Esophagus (tissue), 2 donors: ENCODE data around the gene LAYN. TPM values are rescaled to one million over a fixed set of nuclear protein-coding genes. Genes with fewer than 3 reads are reported as not detected.

Experiments
- H3K27ac ChIP-seq, 2 donors: one replicate each; pipeline ENCODE4 v1.5.1; 2013; ENCODE audit warnings: low read depth in 2 of 2, mild to moderate bottlenecking in 2 of 2, inconsistent platforms in 1 of 2, low read length in 1 of 2, moderate library complexity in 1 of 2
- H3K27me3 ChIP-seq, 2 donors: one replicate each; pipeline ENCODE4 v1.6.1; 2013; ENCODE audit warnings: low read length in 2 of 2, control low read depth in 1 of 2, mild to moderate bottlenecking in 1 of 2; ENCODE audit not compliant: insufficient read depth in 2 of 2, control insufficient read depth in 1 of 2
- H3K36me3 ChIP-seq, 2 donors: one replicate each; pipeline ENCODE4 v1.6.1; 2013; ENCODE audit warnings: low read length in 1 of 2; ENCODE audit not compliant: control insufficient read depth in 2 of 2, insufficient read depth in 2 of 2
- H3K4me1 ChIP-seq, 2 donors: one replicate each; pipeline ENCODE4 v1.6.1; 2013; ENCODE audit warnings: low read length in 1 of 2; ENCODE audit not compliant: control insufficient read depth in 2 of 2, insufficient read depth in 2 of 2
- H3K4me3 ChIP-seq, 2 donors: one replicate each; pipeline ENCODE4 v1.5.1; 2013; ENCODE audit warnings: low read length in 2 of 2, mild to moderate bottlenecking in 2 of 2, low read depth in 1 of 2, moderate library complexity in 1 of 2
- H3K9me3 ChIP-seq, 2 donors: one replicate each; pipeline ENCODE4 v1.6.1; 2013; ENCODE audit warnings: mild to moderate bottlenecking in 2 of 2, low read depth in 1 of 2, low read length in 1 of 2, moderate library complexity in 1 of 2; ENCODE audit not compliant: control insufficient read depth in 2 of 2, insufficient read depth in 1 of 2
- WGBS, 2 donors: extraction: QIAGEN DNeasy Blood & Tissue Kit; methylation state at CpG; one replicate each; pipeline ENCODE4 v1.1.7; 2013; 5-methylcytosine and 5-hydroxymethylcytosine counted together
- polyA plus RNA-seq, 2 donors: library from polyadenylated mRNA; stranded (reverse); fragments of 200-250 nt; gene quantifications; one replicate each; pipeline ENCODE4 v1.2.3, GENCODE V29; 2013
- donor health status: healthy with polysubstance abuse.
- donor health status: Bipolar disorder and iron deficiency.

The LAYN gene
- polyA plus RNA-seq, 2 donors: 1.4 to 2.9 TPM

GRCh38 chr11:111514216-111515031 is 26.1 kb upstream of the LAYN start, which contains the start of gene HOATZ:
Gene HOATZ (plus strand): TSS chr11:111514778. CDS start chr11:111514785, 7 bp downstream.
- Histone ChIP-seq H3K4me3 (no peak within 1 kb of the TSS), H3K4me1 (peaks cover 0 to 8% of the 10 kb centered on the region in 2 donors), H3K27me3 (peaks cover 2 to 6% of the 10 kb centered on the region in 2 donors), H3K27ac (no peak within 1 kb of the TSS), H3K9me3 (no peaks in the 10 kb centered on the region), H3K36me3 (no peaks in the 10 kb centered on the region)
- WGBS, 2 donors: 20 to 29% methylated on average over 39 of the region's 39 CpGs

GRCh38 chr11:111515591-111515990 is 24.9 kb upstream of the LAYN start:
- H3K27ac ChIP-seq: no peak overlapping the region
- H3K27me3 ChIP-seq: peaks cover 2 to 6% of the 10 kb centered on the region in 2 donors
- no peaks in the 10 kb centered on the region for H3K36me3 ChIP-seq
- H3K9me3 ChIP-seq: no peaks in the 10 kb centered on the region
- 74% methylated on average over 2 of the region's 2 CpGs for WGBS, 2 donors
- H3K4me1 ChIP-seq: peaks cover 0 to 8% of the 10 kb centered on the region in 2 donors
- no peak overlapping the region for H3K4me3 ChIP-seq

GRCh38 chr11:111518668-111519067 is 21.9 kb upstream of the LAYN start:
- WGBS, 2 donors: 77 to 83% methylated on average over 1 of the region's 1 CpG
- Histone ChIP-seq H3K27ac (no peak overlapping the region), H3K9me3 (no peaks in the 10 kb centered on the region), H3K36me3 (no peaks in the 10 kb centered on the region), H3K4me1 (peaks cover 0 to 3% of the 10 kb centered on the region in 2 donors), H3K4me3 (no peak overlapping the region), H3K27me3 (peaks cover 0 to 2% of the 10 kb centered on the region in 2 donors)

- 93 to 99% methylated on average over 2 of the region's 2 CpGs for WGBS, 2 donors
- peaks cover 0 to 1% of the 10 kb centered on the region in 2 donors for H3K27me3 ChIP-seq
- H3K9me3 ChIP-seq: no peaks in the 10 kb centered on the region
- H3K4me3 ChIP-seq: no peak overlapping the region
- H3K27ac ChIP-seq: no peak overlapping the region
- no peaks in the 10 kb centered on the region for H3K4me1 ChIP-seq
- H3K36me3 ChIP-seq: no peaks in the 10 kb centered on the region
These were observed 20.0 kb upstream of the LAYN start for GRCh38 chr11:111520560-111520959.

GRCh38 chr11:111521135-111521534 is 19.4 kb upstream of the LAYN start:
- H3K9me3 ChIP-seq: no peaks in the 10 kb centered on the region
- no peaks in the 10 kb centered on the region for H3K36me3 ChIP-seq
- WGBS, 2 donors: 32 to 49% methylated on average over 2 of the region's 2 CpGs
- H3K4me1 ChIP-seq: no peaks in the 10 kb centered on the region
- no peaks in the 10 kb centered on the region for H3K27me3 ChIP-seq
- H3K4me3 ChIP-seq: no peak overlapping the region
- H3K27ac ChIP-seq: no peak overlapping the region

- Histone ChIP-seq H3K4me3 (no peak overlapping the region), H3K9me3 (no peaks in the 10 kb centered on the region), H3K36me3 (no peaks in the 10 kb centered on the region), H3K27ac (no peak overlapping the region), H3K27me3 (no peaks in the 10 kb centered on the region), H3K4me1 (no peaks in the 10 kb centered on the region)
- 80 to 89% methylated on average over 5 of the region's 5 CpGs for WGBS, 2 donors
These were observed 18.1 kb upstream of the LAYN start for GRCh38 chr11:111522426-111522825.

GRCh38 chr11:111523343-111523742 is 17.2 kb upstream of the LAYN start:
- H3K36me3 ChIP-seq: no peaks in the 10 kb centered on the region
- H3K9me3 ChIP-seq: no peaks in the 10 kb centered on the region
- H3K4me3 ChIP-seq: no peak overlapping the region
- H3K27me3 ChIP-seq: no peaks in the 10 kb centered on the region
- WGBS, 2 donors: 91 to 92% methylated on average over 2 of the region's 2 CpGs
- no peak overlapping the region for H3K27ac ChIP-seq
- no peaks in the 10 kb centered on the region for H3K4me1 ChIP-seq

GRCh38 chr11:111524056-111524455 is 16.5 kb upstream of the LAYN start:
- Histone ChIP-seq H3K27me3 (no peaks in the 10 kb centered on the region), H3K36me3 (no peaks in the 10 kb centered on the region), H3K4me3 (no peak overlapping the region), H3K4me1 (no peaks in the 10 kb centered on the region), H3K27ac (no peak overlapping the region), H3K9me3 (no peaks in the 10 kb centered on the region)
- WGBS, 2 donors: 51 to 57% methylated on average over 1 of the region's 1 CpG

- WGBS, 2 donors: 92 to 93% methylated on average over 1 of the region's 1 CpG
- no peaks in the 10 kb centered on the region for H3K27me3 ChIP-seq
- no peaks in the 10 kb centered on the region for H3K9me3 ChIP-seq
- no peaks in the 10 kb centered on the region for H3K36me3 ChIP-seq
- H3K27ac ChIP-seq: no peak overlapping the region
- no peaks in the 10 kb centered on the region for H3K4me1 ChIP-seq
- no peak overlapping the region for H3K4me3 ChIP-seq
These were observed 15.1 kb upstream of the LAYN start for GRCh38 chr11:111525456-111525855.

- Histone ChIP-seq H3K27ac (no peak overlapping the region), H3K4me1 (no peaks in the 10 kb centered on the region), H3K4me3 (no peak overlapping the region), H3K36me3 (no peaks in the 10 kb centered on the region), H3K27me3 (no peaks in the 10 kb centered on the region), H3K9me3 (no peaks in the 10 kb centered on the region)
- 86 to 89% methylated on average over 1 of the region's 1 CpG for WGBS, 2 donors
These were observed 14.0 kb upstream of the LAYN start for GRCh38 chr11:111526501-111526900.
